HUES64 (cell line): Measurements from ENCODE around the gene SGPP1.
A peak's percentile ranks its signal among the peaks of the same experiment; 100 is the strongest.
"Not testable (repeated sequence)": the region's sequence is repeated elsewhere in the genome, so short reads cannot be mapped to it uniquely, and the experiment has no call there.

ENCODE experiments used
- H3K27ac ChIP-seq: 2 replicates; pipeline ENCODE4 v1.7.0; 2013; ENCODE audit warnings: low read depth, low read length, inconsistent platforms
- H3K27me3 ChIP-seq: 2 replicates; pipeline ENCODE4 v1.6.1; 2013; ENCODE audit warnings: mild to moderate bottlenecking, low read length; ENCODE audit not compliant: insufficient read depth
- H3K36me3 ChIP-seq: 2 replicates; pipeline ENCODE4 v1.6.1; 2013; ENCODE audit warnings: mild to moderate bottlenecking, low read length; ENCODE audit not compliant: insufficient read depth
- H3K4me1 ChIP-seq: 2 replicates; pipeline ENCODE4 v1.6.1; 2013; ENCODE audit warnings: mild to moderate bottlenecking, low read length, moderate library complexity; ENCODE audit not compliant: insufficient read depth
- H3K4me3 ChIP-seq: 2 replicates; pipeline ENCODE4 v1.5.1; 2013; ENCODE audit warnings: mild to moderate bottlenecking, low read length, moderate library complexity
- H3K9ac ChIP-seq: 2 replicates; pipeline ENCODE4 v1.6.1; 2013; ENCODE audit warnings: mild to moderate bottlenecking, low read depth, low read length
- H3K9me3 ChIP-seq: 2 replicates; pipeline ENCODE4 v1.6.1; 2013; ENCODE audit warnings: low read depth, low read length; ENCODE audit not compliant: insufficient read depth
- WGBS: fragments of 150-250, 120-280 bp; methylation state at CpG from one replicate; pipeline ENCODE4 v1.1.7; 2013; ENCODE audit warnings: missing lambda C conversion rate; 5-methylcytosine and 5-hydroxymethylcytosine counted together

SGPP1 gene

GRCh38 chr14:63725786-63726460 is 1.9 kb downstream of the SGPP1 start:
- Histone ChIP-seq H3K27ac (no peak overlapping the region), H3K4me3 (peak overlapping the region; percentile 72), H3K36me3 (no peaks in the 10 kb centered on the region), H3K4me1 (peaks cover 11% of the 10 kb centered on the region; the same call in 1 of the 2 replicates), H3K9ac (no peak overlapping the region), H3K27me3 (peaks cover 36% of the 10 kb centered on the region), H3K9me3 (no peaks in the 10 kb centered on the region)
- WGBS = 92% methylated on average over 8 of the region's 8 CpGs

GRCh38 chr14:63717702-63718101 is 10.2 kb downstream of the SGPP1 start:
- H3K4me3 ChIP-seq = no peak overlapping the region
- no peak overlapping the region for H3K27ac ChIP-seq
- H3K9ac ChIP-seq = no peak overlapping the region
- H3K36me3 ChIP-seq = no peaks in the 10 kb centered on the region
- no peaks in the 10 kb centered on the region for H3K4me1 ChIP-seq
- H3K9me3 ChIP-seq = peaks cover 20% of the 10 kb centered on the region; the same call in 1 of the 2 replicates
- 95% methylated on average over 2 of the region's 2 CpGs for WGBS
- no peaks in the 10 kb centered on the region for H3K27me3 ChIP-seq

DNA sequence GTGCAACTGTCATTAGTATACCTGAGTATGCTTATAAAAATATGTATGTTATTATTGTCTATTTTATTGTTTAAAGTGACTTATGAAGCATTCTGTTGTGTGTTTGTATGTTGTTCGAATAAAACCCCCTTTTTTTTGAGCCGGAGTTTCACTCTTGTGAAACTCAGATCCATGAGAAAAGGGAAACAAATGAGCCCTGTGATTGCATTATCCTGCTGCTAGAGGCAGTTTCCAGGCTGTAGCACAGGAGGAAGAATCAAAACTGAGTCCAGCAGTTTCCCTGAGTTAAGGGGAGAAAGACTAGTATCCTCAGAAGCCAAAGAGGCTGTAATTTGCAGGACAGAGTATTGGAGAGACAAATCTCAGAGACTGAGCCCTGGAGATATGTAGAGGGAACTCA is 12.5 kb downstream of the SGPP1 start:
- Histone ChIP-seq H3K27me3 (no peaks in the 10 kb centered on the region), H3K9me3 (peaks cover 20% of the 10 kb centered on the region; the same call in 1 of the 2 replicates), H3K4me1 (no peaks in the 10 kb centered on the region), H3K9ac (no peak overlapping the region), H3K36me3 (no peaks in the 10 kb centered on the region), H3K4me3 (no peak overlapping the region), H3K27ac (no peak overlapping the region)
- WGBS = 94% methylated on average over 2 of the region's 2 CpGs

DNA sequence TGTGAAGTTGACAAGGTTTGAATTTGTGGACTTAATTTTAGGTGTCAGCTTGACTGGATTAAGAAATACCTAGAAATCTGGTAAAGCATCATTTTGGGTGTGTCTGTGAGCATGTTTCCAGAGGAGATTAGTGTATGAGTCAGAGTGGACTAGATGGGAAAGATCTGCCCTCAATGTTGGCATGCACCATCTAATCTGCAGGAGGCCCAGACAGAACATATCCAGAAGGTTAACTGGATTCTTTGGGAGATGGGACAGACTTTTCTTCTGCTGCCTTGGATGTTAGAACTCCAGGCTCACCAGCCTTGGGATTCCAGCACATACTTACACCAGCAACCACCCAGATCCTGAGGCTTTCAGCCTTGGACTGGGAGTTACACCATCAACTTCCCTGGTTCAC is 14.1 kb downstream of the SGPP1 start:
- H3K36me3 ChIP-seq = no peaks in the 10 kb centered on the region
- no peak overlapping the region for H3K9ac ChIP-seq
- no peak overlapping the region for H3K27ac ChIP-seq

GRCh38 chr14:63713058-63713457 is 14.8 kb downstream of the SGPP1 start:
- Histone ChIP-seq H3K4me1 (no peaks in the 10 kb centered on the region), H3K27ac (no peak overlapping the region), H3K27me3 (no peaks in the 10 kb centered on the region), H3K9ac (no peak overlapping the region), H3K4me3 (no peak overlapping the region), H3K36me3 (no peaks in the 10 kb centered on the region), H3K9me3 (peaks cover 14% of the 10 kb centered on the region; the same call in 1 of the 2 replicates)
- WGBS = 90% methylated on average over 2 of the region's 2 CpGs

More for the DNA sequence above, 14.1 kb downstream of the SGPP1 start:
- no peaks in the 10 kb centered on the region for H3K4me1 ChIP-seq
- no peak overlapping the region for H3K4me3 ChIP-seq
- H3K9me3 ChIP-seq = peaks cover 20% of the 10 kb centered on the region; the same call in 1 of the 2 replicates
- no peaks in the 10 kb centered on the region for H3K27me3 ChIP-seq

- no peaks in the 10 kb centered on the region for H3K36me3 ChIP-seq
- H3K4me3 ChIP-seq = no peak overlapping the region
- 0 out of 2 replicates have a peak, but pooled peaks cover 4% of the 10 kb centered on the region for H3K9me3 ChIP-seq
- H3K27ac ChIP-seq = no peak overlapping the region
- no peaks in the 10 kb centered on the region for H3K4me1 ChIP-seq
- H3K27me3 ChIP-seq = no peaks in the 10 kb centered on the region
- no peak overlapping the region for H3K9ac ChIP-seq
Measured at GRCh38 chr14:63712123-63712522, 15.7 kb downstream of the SGPP1 start.

- no peaks in the 10 kb centered on the region for H3K36me3 ChIP-seq
- no peaks in the 10 kb centered on the region for H3K9me3 ChIP-seq
- no peak overlapping the region for H3K4me3 ChIP-seq
- H3K9ac ChIP-seq = no peak overlapping the region
- no peak overlapping the region for H3K27ac ChIP-seq
- WGBS = 96% methylated on average over 3 of the region's 4 CpGs
- H3K4me1 ChIP-seq = no peaks in the 10 kb centered on the region
- H3K27me3 ChIP-seq = no peaks in the 10 kb centered on the region
Measured at GRCh38 chr14:63710497-63710896, 17.4 kb downstream of the SGPP1 start.

GRCh38 chr14:63709589-63709988 is 18.3 kb downstream of the SGPP1 start:
- Histone ChIP-seq H3K4me1 (no peaks in the 10 kb centered on the region), H3K9ac (no peak overlapping the region), H3K4me3 (no peak overlapping the region), H3K9me3 (no peaks in the 10 kb centered on the region), H3K36me3 (no peaks in the 10 kb centered on the region), H3K27ac (no peak overlapping the region), H3K27me3 (no peaks in the 10 kb centered on the region)
- WGBS = 73% methylated on average over 2 of the region's 2 CpGs

- Histone ChIP-seq H3K36me3 (no peaks in the 10 kb centered on the region), H3K4me3 (no peak overlapping the region), H3K9ac (no peak overlapping the region), H3K9me3 (no peaks in the 10 kb centered on the region), H3K27me3 (no peaks in the 10 kb centered on the region), H3K4me1 (no peaks in the 10 kb centered on the region), H3K27ac (no peak overlapping the region)
- 94% methylated on average over 8 of the region's 8 CpGs for WGBS
Measured at GRCh38 chr14:63707216-63707615, 20.6 kb downstream of the SGPP1 start.

GRCh38 chr14:63705561-63706070 is 22.2 kb downstream of the SGPP1 start:
- WGBS = 83% methylated on average over 4 of the region's 4 CpGs
- Histone ChIP-seq H3K36me3 (no peaks in the 10 kb centered on the region), H3K27me3 (no peaks in the 10 kb centered on the region), H3K9me3 (no peaks in the 10 kb centered on the region), H3K4me3 (no peak overlapping the region), H3K27ac (no peak overlapping the region), H3K4me1 (no peaks in the 10 kb centered on the region), H3K9ac (no peak overlapping the region)

DNA sequence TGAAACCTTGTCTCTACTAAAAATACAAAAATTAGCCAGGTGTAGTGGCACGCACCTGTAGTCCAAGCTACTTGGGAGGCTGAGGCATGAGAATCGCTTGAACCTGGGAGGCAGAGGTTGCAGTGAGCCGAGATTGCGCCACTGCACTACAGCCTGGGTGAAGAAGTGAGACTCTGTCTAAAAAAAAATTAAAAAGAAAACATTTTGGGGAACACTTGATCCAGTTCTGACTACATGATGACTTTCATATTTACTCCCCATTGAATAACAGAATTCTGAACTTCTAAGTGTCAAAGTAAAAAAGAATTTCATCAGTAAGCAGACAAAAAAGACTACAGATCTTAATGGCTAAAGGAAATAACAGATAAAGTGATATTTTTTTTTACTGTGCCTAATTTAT is 25.3 kb downstream of the SGPP1 start:
- not testable (repeated sequence) for H3K36me3 ChIP-seq, H3K4me3 ChIP-seq, H3K27ac ChIP-seq, H3K9me3 ChIP-seq, H3K9ac ChIP-seq, H3K27me3 ChIP-seq, H3K4me1 ChIP-seq
- WGBS = 91% methylated on average over 4 of the region's 4 CpGs
